Skin of body (tissue), 2 donors: ENCODE results near the gene ARX. TPM values are rescaled to one million over a fixed set of nuclear protein-coding genes. Genes with fewer than 3 reads are reported as not detected.

ENCODE experiments used
- DNase-seq: peaks from one replicate; lab custom pipeline; 2025; lab: John Stamatoyannopoulos, UW
- total RNA-seq: library from RNA; depleted of rRNA; stranded (reverse); fragments of >200 nt; gene quantifications from one replicate; pipeline ENCODE4 v1.2.3, GENCODE V29; 2014

ARX gene
- total RNA-seq, 1 donor from 2014 or later, result 0.10 TPM

DNA sequence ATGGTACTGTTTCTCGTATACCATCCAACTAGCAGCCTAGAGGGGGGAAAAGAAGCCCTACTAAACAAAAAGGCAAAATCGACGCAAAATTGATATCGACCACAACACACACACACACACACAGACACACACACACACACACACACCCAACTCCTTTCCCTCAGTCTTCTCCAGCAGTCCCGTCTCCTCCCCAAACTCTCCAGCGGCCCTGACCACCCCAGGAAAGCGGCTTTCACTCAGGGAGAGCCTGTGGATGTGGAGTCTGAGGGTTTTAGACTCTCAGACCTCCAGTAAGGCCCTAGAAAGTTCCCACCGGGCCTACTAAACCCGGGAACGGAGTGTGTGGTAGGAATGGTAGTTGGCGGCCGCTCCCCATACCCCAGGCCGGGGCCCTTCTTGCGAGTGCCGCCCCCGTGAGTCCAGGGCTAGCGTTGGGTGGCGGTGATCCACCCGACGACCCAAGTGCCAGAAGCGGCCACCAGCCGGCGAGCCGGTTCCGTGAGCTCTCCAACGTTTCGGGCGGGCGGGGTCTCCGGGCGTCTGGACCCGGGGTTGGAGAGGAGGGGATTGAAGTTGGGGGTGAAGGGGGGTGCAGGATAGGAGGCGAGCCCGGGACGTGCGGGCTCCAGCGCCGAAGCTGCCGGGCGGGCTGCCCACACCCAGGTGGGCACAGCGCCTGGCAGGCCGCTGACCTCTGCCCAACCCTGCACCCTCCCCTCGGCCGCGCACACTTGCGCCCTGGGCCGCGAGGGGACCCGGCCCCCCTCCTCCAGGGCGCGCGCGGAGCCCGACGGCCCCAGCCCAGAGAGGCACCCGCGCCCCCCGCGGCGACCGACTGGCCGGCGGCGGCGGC is 13.7 kb downstream of the ARX start:
- no peak for DNase-seq

DNA sequence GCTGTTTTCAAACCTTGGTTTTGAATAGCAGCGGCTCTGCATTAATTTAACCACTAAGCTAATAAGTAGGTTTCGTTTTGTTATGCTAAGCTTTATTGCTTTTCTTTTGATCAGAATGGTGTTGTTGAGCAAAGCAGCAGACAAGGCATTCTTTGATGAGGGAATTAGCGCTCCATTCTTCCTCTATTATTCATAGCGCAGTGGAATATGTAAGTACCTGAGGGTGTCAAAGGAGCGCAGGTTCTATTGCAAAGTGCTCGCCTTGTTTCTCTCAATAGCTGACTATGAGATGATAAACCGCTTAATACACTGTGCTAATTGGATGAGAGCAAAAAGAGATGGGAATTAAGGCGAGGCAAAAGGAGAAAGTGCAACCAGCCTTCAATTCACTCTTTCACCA is 16.3 kb downstream of the ARX start:
- DNase-seq, result no peak

DNA sequence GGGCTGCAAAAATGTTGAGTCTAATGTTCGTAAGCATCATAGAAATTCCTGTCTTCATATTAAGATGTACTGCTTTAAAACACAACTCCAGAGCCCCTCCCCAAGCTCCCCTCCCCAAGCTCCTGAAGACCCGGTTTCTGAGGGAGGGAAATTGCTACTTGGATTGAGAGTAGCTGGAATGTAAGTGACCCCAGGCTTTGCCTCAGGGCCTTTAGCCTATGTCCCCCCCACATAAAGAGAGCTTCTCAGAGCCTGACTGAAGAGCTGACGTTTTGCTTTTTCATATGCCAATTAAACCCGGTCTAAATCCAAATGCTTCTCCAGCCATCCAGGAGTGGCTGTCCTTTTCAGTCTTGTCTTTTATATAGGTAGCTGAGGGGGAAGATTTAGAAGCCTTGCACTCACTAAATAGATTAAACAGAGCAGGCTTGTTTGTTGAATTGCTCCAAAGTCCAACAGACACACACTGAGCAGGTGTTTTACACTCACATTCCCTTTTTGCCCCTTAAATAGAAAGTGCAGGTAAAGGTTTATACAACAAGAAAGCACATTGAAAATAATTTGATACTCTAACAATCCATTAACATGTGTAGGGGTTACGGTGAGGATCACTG is 19.6 kb downstream of the ARX start:
- no peak for DNase-seq

DNA sequence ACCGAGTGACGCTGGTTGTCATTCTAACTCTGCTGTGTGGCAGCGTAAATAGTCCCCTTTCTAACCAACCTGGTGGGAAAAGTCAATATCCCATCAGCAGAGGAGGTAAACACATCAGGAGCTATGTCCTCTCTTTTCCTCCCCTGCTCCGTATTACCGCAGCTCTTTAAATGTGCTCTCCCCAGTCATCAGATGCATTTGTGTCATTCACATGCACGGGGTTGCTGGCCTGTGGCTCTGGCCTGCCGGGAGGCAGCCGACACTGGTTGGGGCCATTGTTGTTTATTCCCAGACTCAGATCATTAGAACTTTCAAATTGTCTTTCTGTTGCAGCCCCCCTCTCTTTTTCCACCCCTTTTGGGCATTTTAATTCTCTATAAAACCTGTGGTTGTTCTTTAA is 21.9 kb downstream of the ARX start:
- no peak for DNase-seq

DNA sequence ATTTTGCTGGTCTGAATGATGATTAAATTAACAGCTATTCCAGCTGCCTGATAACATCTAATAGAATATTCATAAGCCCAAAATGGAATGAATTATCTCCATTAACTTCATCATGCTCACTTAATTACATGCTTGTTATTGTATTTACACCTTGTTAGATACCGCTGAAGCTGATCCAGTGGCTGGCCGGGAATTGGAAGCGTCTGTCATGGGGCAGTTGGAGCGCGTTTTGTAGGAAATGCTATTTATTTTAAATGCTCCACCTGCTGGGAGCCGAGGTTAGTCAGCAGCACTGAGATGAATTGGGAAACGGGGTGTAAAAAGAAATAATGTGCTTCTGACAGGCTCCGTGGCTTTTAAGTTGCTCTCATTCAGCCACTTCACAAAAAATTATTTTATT is 25.2 kb downstream of the ARX start:
- no peak for DNase-seq

DNA sequence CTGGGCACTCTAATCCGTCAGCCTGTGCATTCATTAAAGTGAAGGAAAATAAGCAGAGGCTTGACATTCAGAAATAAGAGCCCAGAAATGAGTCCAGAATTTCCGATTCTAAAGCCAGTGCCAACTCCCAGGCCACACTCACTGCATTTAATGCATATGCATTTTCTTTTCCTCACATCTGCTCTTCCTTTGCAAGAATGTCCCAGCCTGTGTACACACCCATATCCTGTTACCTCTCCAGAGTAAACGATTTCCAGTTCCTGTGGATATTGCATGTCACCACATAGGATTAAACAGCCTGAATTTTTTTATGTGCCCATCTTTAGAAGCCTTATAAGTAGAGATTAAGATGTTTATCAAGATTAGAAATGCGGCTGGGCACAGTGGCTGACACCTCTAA is 27.5 kb downstream of the ARX start:
- DNase-seq, result no peak

DNA sequence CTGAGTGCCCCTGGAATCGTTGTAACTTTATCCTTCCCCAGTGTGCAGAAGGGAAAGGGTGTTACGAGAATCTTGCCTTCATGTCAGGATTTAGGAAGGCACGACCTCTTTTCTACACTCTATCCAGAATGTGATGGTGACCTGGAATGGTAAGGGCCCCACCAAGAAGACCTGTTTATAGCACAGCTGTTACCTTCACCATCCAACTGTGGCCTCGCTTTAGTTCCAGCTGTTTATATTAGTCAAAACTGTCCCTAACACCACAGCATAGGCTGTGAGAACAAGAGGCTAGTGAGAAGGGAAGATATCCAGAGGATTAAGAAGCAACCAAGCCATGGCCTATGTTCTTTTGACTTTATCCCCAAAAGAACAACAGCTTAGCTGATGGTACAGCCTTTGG is 28.0 kb downstream of the ARX start:
- no peak for DNase-seq

DNA sequence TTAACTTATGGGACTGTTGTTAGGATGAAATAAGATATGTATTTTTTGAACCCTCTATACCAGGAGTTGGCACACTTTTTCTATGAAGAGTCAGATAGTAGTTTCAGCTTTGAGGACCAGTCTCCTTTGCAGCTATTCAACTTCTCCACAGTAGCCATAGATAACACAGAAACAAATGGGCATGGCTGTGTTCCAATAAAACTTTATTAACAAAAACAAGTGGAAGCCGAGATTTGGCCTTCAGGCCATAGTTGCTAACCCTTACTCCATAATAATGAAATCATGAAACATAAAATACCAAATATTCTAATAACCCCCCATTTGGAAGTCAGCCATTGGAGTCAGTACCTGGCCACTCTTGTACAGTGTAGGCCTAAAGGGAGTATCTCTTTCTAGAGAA is 30.6 kb downstream of the ARX start:
- DNase-seq, result no peak

DNA sequence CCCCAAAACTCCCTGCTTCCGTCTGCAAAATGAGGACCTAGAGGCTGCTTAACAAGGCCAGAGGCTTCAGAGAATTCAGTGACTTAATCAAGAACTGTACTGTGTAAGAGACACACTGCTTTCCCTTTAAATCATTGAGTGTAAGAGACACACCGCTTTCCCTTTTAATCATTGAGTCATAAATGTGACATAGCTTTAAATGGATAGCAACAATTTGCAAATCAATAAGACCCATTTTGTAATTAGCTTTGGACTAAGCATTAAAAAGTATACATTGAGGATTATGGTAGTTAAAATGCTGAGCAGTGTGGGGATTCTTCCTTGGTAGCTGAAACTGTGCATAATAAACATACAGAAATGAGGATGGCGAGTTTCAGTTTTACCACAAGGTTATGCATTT is 31.8 kb downstream of the ARX start:
- DNase-seq, result no peak

DNA sequence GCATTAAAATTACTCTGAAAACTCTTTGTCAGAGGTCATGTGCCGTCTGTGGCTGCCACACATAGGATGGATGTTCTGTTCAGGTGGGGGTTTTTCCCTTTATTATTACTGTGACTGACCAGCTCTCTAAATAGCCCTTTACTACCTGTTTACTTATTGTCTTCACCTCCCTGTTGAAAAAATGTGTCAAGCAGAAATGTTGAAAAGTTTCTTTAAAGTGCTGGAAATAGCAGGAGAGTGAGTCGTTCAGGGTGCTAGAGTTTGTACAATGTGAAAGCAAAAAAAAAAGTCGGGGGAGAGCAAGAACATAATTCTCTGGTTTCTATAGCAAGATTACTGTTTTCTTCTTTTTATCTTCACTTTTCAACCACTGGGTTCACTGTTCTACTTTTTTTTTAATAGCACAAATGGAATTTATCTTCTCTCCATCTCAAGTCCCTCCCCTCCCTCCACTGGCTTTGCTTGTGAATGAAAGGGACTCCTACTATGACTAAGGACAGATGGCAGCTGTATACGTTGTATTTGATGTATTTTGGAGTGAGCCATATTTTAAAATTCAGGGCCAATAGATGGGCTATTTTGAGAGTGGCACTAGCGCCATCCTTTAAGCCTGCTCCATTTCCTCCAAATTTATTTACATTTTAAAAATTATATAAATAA is 33.3 kb downstream of the ARX start:
- no peak for DNase-seq

DNA sequence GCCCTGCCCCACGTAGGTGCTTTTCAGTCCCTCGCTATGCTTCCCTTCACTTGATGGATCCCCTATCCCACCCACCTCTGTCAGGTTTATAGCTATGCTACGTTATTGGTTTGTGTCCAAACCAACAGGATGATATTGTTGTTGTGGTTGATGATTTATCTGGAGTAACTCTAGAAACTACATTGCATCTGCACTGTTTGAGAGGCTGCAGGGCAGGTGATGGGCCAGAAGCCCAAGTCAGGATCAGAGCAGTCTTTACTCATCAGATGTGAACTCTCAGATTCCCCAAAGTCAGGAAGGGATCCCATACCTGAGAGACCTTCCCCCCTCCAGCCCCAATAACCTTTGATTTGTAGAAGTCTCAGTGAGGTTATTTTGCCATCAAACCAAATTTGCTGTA is 34.7 kb downstream of the ARX start:
- DNase-seq, result no peak

DNA sequence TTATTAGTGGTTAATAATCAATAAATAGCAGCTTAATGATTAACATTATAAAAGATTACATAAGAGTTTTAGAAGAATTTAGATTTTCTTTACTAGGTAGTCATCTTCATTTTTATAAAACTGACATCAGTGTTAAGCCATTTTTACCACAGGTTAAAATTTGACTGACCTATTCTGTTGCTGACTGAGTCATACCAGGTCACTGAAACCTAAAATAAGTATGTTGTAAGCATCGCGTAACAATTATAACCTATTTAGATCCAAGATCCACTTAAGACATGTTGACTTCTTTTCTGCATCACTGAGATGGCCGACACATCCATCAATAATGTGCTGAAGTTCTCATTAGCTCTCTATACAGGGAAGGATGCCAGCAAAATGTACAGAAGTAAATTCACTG is 36.7 kb downstream of the ARX start:
- no peak for DNase-seq

DNA sequence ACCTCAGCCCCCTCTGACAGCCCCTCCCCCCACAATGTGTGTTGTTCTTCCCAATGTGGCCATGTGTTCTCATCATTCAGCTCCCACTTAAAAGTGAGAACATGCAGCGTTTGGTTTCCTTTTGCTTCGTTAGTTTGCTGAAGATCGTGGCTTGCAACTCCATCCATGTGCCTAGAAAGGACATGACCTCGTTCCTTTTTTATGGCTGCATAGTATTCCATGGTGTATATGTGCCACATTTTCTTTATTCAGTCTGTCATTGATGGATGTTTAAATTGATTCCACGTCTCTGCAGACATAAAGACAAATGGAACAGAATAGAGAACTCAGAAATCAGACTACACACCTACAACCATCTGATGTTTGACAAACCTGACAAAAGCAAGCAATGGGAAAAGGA is 46.0 kb downstream of the ARX start:
- no peak for DNase-seq

DNA sequence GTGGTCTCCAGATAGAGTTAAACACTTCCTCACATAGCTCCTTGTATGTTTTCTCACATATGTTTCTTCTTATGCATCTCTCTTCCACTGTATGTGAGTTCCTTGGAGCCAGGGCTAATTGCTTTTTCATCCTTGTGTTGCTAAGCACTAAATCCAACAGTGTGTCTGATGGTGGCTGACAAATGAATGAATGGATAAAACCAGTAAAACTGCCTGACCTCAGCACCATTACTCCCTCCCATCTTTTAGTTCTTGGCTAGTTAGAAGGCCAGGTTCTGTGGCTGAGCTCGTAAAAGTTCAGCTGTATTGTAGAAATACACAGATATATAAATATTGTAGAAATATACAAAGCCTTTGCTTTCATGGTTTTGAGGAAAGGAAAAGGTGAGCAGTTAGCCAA is 50.4 kb downstream of the ARX start:
- no peak for DNase-seq

DNA sequence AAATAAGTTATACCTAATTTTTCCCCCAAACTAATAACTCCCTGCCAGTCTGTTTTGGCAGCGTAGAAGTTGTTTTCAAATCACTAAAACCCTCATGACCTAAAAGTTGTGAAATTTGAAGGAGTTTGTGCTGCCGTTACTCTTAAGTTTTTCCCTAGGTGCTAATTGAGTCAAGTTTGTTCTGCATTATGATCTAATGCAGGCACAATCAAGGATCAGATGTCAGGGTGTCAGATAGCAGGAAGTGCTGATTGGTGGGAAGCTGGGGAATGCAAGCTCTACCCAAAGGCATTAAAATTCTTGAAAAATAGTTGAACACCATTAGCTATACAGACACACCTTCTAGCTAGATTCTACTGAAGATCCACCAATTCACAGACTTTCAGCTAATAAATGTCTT is 51.9 kb downstream of the ARX start:
- no peak for DNase-seq

DNA sequence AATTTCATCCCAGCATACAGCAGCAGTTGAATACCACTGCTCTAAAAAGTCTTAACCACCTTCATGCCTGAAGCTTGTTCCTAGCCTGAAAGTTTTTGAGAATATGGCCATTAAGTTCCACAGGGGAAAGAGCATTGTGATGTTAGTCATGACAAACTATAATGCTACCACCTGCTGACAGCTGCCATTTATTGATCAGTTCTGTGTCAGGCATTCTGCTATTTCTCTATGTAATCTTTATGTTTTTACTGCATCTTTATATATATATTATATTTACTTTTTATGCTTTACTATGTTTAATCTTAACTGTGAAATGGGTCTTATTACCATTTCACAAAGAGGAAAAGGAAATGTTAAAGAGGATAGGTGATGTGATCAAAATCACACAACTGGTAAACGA is 54.0 kb downstream of the ARX start:
- DNase-seq, result no peak

DNA sequence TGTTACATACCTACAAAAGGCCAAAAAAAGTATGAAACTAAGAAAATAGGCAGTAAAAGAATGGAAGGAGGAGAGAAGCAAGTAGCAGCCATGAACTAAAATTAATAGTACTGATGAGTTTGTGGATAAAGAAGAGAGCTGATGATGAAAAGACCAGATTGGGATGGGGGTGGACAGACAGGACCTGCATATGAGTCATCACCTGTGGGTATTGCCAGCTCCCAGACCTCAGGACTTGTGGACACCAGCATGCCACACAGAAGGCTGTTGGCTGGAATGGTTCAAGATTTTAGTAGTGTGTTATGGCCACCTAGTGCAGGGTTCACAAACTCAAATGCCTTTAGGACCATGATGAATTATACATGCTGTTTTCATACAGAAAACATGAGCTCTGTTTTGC is 58.9 kb downstream of the ARX start:
- no peak for DNase-seq

DNA sequence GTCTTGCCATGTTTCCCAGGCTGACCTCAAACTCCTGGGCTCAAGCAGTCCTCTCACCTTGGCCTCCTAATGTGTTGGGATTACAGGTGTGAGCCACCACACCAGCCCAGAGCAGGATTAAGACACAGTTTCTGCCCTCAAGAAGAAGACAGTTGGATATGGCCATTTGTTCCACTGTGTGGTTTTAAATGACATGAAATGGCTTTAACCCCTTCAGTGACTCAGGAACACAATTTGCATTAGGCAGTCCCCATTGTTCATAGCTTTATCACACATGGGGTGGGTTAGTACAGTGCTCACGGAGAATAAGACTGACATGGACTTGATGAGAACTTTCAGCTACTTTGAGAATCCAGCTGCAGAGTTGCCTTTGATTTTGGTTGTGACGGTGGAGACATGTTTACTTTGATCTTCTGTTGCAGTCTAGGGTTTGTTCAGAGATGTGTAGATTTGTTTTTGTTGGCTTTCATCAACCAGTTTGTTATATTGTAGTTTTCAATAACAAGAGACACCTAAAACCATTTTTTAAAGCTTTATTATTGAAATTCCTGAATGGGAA is 60.3 kb downstream of the ARX start:
- no peak for DNase-seq

DNA sequence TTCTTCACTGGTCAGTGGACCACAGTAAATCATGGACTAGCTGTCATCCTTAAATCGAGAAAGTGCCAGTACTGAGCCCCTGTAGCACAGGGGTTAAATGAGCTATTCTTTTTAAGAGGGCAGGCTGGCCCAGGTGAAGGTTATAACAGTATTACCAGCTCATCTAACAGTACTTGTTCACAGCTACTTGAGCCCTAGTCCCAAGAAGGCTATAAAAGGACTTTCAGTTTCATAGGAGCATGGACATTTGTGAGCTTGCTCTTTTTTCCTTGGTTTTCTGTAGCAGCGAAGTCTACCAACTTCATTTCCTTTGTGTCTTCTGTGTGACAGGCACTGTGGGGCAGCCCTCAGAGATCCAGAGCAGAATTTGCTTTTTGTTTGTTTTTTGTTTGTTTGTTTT is 61.0 kb downstream of the ARX start:
- no peak for DNase-seq
